DND-41 (cell line): Measurements from ENCODE around the gene MCCC1.

Experiments used
- CTCF ChIP-seq: IDR thresholded peaks from 2 replicates; pipeline ENCODE4 v1.5.1; 2012; ENCODE audit warnings: borderline replicate concordance, low read length, moderate library complexity, mild to moderate bottlenecking; ENCODE audit not compliant: poor library complexity, severe bottlenecking; ENCODE audit errors: extremely low read depth
- EZH2 ChIP-seq: IDR thresholded peaks from 3 replicates; pipeline ENCODE4 v1.6.1; 2012; ENCODE audit warnings: borderline replicate concordance, low read depth, mild to moderate bottlenecking, moderate library complexity, low read length, inconsistent platforms; ENCODE audit not compliant: severe bottlenecking

DNA sequence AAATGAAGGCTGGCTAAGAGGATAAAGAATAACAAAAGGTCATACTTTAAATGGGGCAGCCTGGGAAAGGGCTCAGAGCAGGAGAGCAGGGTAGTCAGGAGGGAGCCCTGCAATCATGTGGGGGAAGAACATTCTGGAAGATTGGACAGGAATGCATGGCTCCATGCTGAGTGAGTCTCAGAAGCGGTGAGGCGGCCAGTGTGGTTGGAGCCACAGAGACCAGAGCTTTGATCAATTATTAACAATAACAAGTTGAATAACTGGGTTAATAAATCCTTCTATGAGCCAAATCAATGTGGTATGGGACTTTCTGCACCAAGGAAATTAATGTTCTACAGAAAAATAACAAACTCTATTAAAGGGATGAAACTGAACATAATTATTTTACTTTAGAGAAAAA, 61.1 kb downstream of the MCCC1 start:
- no peak for TF ChIP-seq CTCF
- no peak for TF ChIP-seq EZH2
